Vein endothelial cell (primary cell): Measurements from ENCODE around the gene PALMD. TPM values are rescaled to one million over a fixed set of nuclear protein-coding genes. Genes with fewer than 3 reads are reported as not detected.

Source experiments
- total RNA-seq: library from RNA; depleted of rRNA; stranded (reverse); fragments of >200 nt; gene quantifications from 2 replicates; pipeline ENCODE4 v1.2.3, GENCODE V29; 2012

Gene PALMD
- total RNA-seq = 137 and 182 TPM in 2 replicates

DNA sequence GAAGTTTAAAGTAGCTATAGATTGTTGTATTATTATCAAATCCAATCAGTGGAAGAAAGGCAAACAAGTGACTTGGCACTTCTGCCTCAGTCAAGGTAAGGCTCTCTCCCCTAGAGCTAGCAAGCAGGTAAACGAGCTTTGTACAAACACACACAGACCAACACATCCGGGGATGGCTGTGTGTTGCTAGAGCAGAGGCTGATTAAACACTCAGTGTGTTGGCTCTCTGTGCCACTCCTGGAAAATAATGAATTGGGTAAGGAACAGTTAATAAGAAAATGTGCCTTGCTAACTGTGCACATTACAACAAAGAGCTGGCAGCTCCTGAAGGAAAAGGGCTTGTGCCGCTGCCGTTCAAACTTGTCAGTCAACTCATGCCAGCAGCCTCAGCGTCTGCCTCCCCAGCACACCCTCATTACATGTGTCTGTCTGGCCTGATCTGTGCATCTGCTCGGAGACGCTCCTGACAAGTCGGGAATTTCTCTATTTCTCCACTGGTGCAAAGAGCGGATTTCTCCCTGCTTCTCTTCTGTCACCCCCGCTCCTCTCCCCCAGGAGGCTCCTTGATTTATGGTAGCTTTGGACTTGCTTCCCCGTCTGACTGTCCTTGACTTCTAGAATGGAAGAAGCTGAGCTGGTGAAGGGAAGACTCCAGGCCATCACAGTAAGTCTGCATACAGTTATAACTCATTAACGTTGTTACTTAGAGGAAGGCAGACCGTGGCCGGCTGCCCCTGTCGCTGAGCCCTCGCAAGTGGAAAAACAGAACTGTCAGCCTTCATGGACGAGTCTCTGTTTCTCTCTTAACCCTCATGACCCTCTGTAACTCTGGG lies at the start of gene PALMD:
Gene PALMD, plus strand, starts transcription at position 415 of the 833 bp plus-strand sequence. Its CDS starts 205 bp downstream, at position 620.

Other genes starting within 250 kb of the PALMD start
- 3.9 and 5.6 TPM in 2 replicates for gene FRRS1, start 120.5 kb downstream of the PALMD start, total RNA-seq
- 6.5 and 12.3 TPM in 2 replicates for gene AGL, start 204.2 kb downstream of the PALMD start, total RNA-seq